Fibroblast of pulmonary artery (primary cell): Measurements from ENCODE around the gene ARHGDIA.

Experiments
- DNase-seq: peaks from one replicate; pipeline ENCODE4 v3.0.0-alpha.2; 2010; ENCODE audit warnings: low read depth
- H3K4me3 ChIP-seq: replicated peaks from 2 replicates; pipeline ENCODE4 v1.5.1; 2011; ENCODE audit warnings: low read depth, mild to moderate bottlenecking, control low read depth, low read length, moderate library complexity
- TF ChIP-seq, protein P1 (sequence below): IDR thresholded peaks from 2 replicates; pipeline ENCODE4 v1.5.1; 2011; ENCODE audit warnings: mild to moderate bottlenecking, control low read depth, low read length, inconsistent platforms; ENCODE audit errors: missing control alignments

Gene ARHGDIA

DNA sequence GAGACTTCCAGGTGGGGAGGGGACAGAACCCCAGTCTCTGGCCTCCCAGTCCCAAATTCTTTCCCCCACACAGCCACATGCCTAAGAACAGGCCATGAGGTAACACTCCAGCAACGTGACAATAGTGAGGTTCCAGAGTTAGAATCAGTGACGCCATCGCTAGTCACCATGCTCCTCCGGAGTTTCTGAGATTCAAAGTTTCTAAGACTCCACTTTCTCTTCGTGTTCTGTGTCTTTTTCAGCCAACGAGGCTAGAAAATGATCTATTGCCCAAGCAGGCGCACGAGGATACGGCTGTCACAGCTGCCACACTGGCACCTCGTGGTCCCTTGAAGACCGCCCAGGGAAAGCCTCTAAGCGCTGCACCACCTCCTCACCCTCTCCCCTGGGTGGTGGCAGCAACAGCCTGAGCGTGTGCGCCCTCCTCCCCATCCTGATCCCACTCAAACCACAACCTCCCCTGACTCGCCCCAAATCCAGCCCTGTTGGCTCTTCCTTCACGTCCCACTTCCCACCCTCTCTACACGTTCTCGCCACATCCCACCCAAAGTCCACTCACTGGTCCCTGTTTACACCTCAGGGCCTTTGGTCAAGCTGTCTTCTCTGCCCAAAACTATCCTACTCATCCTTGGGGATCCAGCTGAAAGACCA lies 39.1 kb downstream of the ARHGDIA start:
- DNase-seq, result no peak
- peak overlapping the region; percentile 72 for H3K4me3 ChIP-seq
- TF ChIP-seq, protein P1, sequence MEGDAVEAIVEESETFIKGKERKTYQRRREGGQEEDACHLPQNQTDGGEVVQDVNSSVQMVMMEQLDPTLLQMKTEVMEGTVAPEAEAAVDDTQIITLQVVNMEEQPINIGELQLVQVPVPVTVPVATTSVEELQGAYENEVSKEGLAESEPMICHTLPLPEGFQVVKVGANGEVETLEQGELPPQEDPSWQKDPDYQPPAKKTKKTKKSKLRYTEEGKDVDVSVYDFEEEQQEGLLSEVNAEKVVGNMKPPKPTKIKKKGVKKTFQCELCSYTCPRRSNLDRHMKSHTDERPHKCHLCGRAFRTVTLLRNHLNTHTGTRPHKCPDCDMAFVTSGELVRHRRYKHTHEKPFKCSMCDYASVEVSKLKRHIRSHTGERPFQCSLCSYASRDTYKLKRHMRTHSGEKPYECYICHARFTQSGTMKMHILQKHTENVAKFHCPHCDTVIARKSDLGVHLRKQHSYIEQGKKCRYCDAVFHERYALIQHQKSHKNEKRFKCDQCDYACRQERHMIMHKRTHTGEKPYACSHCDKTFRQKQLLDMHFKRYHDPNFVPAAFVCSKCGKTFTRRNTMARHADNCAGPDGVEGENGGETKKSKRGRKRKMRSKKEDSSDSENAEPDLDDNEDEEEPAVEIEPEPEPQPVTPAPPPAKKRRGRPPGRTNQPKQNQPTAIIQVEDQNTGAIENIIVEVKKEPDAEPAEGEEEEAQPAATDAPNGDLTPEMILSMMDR, result no peak

DNA sequence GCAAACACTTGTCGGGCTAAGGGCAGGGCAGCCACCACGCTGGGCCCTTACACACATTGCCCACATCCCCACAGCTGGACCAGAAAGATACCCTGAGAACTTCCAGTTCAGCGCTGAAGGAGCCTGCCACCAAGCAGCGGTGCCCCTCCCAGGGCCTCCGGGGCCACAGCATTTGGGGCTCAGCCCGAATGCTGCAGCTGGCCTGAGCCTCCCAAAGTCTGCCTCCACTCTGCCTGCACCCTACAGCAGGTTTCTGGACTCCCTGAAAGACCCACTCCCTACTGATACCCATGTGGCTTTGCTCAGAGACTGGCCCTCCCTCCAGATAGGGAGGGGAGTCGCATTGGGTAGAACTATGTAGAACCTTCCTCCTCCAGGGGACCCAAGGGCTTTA lies 39.6 kb downstream of the ARHGDIA start:
- TF ChIP-seq, protein P1, result no peak
- H3K4me3 ChIP-seq, result peak overlapping the region; percentile 72
- no peak for DNase-seq

DNA sequence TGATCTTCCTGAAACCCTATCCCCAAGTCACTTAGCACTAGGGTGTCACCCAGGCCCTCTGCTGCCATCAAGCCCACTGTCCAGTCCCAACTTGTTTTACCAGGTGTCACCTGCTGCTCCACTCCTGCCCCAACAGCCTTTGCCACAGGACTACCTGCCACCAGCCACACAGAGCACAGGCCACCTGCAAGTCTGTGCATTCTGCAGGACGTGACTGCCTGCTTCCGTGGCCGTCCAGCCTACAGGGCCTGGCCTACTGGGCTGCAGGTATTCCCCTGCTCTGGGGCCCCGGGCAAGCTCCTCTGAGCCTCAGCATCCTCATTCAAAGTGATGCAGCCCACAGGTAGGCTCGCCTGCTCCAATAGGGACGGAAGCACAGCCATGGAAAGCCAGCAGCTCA lies 41.3 kb downstream of the ARHGDIA start:
- no peak overlapping the region for H3K4me3 ChIP-seq
- TF ChIP-seq, protein P1, result no peak
- no peak for DNase-seq

DNA sequence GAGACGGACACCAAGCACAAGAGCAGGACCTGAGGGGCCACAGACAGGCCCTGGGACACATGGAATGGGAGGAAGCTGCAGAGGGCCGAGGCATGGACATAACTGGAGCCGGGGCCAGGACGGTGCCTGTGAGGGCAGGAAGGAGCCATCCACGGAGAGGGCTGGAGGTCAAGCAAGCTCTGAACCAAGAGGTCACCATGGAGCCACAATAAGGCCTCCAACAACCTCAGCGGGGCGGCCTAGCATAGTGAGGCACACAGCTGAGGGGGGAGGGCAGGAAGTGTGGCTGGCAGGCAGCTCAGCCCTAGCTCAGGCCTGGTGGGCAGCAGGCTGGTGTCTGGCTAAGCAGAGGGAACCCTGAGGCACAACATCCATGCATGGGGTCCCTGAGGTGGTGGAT lies 42.5 kb downstream of the ARHGDIA start:
- H3K4me3 ChIP-seq, result no peak overlapping the region
- TF ChIP-seq, protein P1, result no peak
- DNase-seq, result no peak

DNA sequence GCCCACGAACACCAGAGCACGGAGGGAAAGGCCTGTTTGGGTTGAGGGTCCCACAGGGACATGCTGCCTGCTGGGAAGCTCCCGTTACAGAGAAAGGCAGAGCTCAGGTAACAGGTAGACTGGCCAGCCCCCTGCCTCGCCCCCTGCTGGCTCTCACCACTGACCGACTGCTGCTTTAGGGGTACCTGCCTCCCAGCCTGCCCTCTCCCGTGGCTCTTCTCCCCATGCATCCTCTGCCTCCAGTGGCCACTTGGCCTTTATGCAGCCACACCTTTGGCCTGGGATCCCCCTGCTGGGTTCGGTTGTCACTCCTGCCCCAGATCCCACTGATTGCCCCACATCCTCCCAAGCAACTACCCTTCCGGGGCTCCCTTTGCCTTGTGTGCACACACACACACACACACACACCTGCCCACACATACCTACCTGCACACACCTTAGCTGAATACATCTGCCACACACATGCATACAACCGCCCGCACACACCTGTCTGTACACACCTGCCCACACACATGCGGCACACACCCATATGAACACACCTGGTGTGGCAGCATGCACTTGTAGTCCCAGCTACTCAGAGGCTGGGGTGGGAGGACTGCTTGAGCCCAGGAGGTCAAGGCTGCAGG lies 45.2 kb downstream of the ARHGDIA start:
- TF ChIP-seq, protein P1, result no peak
- no peak for DNase-seq
- H3K4me3 ChIP-seq, result no peak overlapping the region

DNA sequence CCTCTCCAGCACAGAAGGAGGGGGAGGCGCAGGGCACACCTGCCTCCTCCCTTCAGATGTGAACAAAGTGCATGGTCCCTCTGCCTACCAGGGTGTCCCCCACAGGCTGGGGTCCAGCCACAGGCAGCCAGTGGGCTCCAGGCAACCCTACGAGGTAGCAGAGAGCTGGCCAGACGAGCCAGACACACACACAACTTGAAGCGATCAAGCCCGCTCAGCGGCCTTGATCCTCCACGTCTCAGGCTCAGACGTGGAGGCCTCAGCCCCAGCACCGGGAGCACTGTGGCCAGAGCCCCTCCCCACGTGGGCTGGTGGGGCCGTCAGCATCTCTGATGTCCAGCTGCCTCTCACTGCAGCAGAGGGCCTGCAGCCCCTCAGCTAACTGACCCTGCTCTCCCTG lies 46.5 kb downstream of the ARHGDIA start:
- DNase-seq, result no peak
- no peak overlapping the region for H3K4me3 ChIP-seq
- TF ChIP-seq, protein P1, result no peak
